Endothelial cell of umbilical vein (primary cell): ENCODE data around the gene SSB. TPM values are rescaled to one million over a fixed set of nuclear protein-coding genes. Genes with fewer than 3 reads are reported as not detected.

Experiments
- BruUV-seq: library from RNA; stranded (reverse); fragments of 400-500 nt; replicated peaks from 2 replicates; lab custom pipeline; 2021; lab: Mats Ljungman, UMichigan
- CTCF ChIA-PET: fragments of 300-600, 350-600 bp; sonication (Branson Sonifier 250); formaldehyde crosslinking; loops from one replicate; lab custom pipeline; 2021; ENCODE audit warnings: antibody characterized with exemption, inconsistent platforms; lab: Charles Lee
- POLR2A ChIA-PET: fragments of 300-600, 350-600 bp; sonication (Branson Sonifier 250); formaldehyde crosslinking; loops from one replicate; lab custom pipeline; 2021; ENCODE audit warnings: antibody characterized with exemption, inconsistent platforms; lab: Charles Lee
- DNase-seq: peaks from one replicate; pipeline ENCODE4 v3.0.0-alpha.2; 2011; ENCODE audit warnings: low read depth, low spot score
- FAIRE-seq: peaks from 2 replicates; lab custom pipeline; 2011; peaks lifted over from hg19 to GRCh38; lab: Jason Lieb, UNC
- H2AFZ ChIP-seq: 2 replicates; pipeline ENCODE4 v1.6.0; 2012; ENCODE audit warnings: low read depth, low read length, control low read depth, inconsistent platforms
- H3K27ac ChIP-seq: 2 replicates; pipeline ENCODE4 v1.5.1; 2011; ENCODE audit warnings: low read depth, mild to moderate bottlenecking, control low read depth, low read length, moderate library complexity; ENCODE audit not compliant: insufficient read depth
- H3K27me3 ChIP-seq, 2 experiments: 2 replicates each; pipeline versions ENCODE4 v1.6.0 to v1.6.1; 2011; ENCODE audit warnings: low read length in 2 of 2, mixed read lengths in 1 of 2; ENCODE audit not compliant: control insufficient read depth in 2 of 2, insufficient read depth in 2 of 2
- H3K36me3 ChIP-seq, 2 experiments: 2 replicates in 1 of 2; 3 replicates in 1 of 2; pipeline ENCODE4 v1.5.1; 2011; ENCODE audit warnings: low read length in 2 of 2, mild to moderate bottlenecking in 1 of 2, moderate library complexity in 1 of 2; ENCODE audit not compliant: control insufficient read depth in 2 of 2, insufficient read depth in 2 of 2; ENCODE audit errors: extremely low read depth in 1 of 2
- H3K4me1 ChIP-seq: 3 replicates; pipeline ENCODE4 v1.5.1; 2011; ENCODE audit warnings: mild to moderate bottlenecking, low read length; ENCODE audit not compliant: control insufficient read depth, insufficient read depth; ENCODE audit errors: extremely low read depth
- H3K4me2 ChIP-seq: 2 replicates; pipeline ENCODE4 v1.6.1; 2011; ENCODE audit warnings: low read length, control low read depth, mixed read lengths; ENCODE audit not compliant: insufficient read depth
- H3K4me3 ChIP-seq, 3 experiments: fragments of 200-600 bp in 1 of 3; sonication (generic), shearing (Covaris generic) in 1 of 3; replicated peaks in 1 of 3; 2 replicates each; pipeline ENCODE4 v1.5.1; 2011 to 2016; ENCODE audit warnings: control low read depth in 3 of 3, low read length in 3 of 3, mild to moderate bottlenecking in 2 of 3, inconsistent platforms in 1 of 3, low read depth in 1 of 3, moderate library complexity in 1 of 3; ENCODE audit not compliant: insufficient read depth in 1 of 3
- H3K79me2 ChIP-seq: 2 replicates; pipeline ENCODE4 v1.6.0; 2012; ENCODE audit warnings: low read length, inconsistent platforms; ENCODE audit not compliant: control insufficient read depth, insufficient read depth
- H3K9ac ChIP-seq: replicated peaks from 2 replicates; pipeline ENCODE3; 2011; ENCODE audit warnings: low read length, control low read depth; ENCODE audit not compliant: insufficient read depth; ENCODE audit errors: extremely low read depth
- H3K9me1 ChIP-seq: replicated peaks from 3 replicates; pipeline ENCODE4 v1.6.0; 2011; ENCODE audit warnings: mild to moderate bottlenecking, low read length; ENCODE audit not compliant: control insufficient read depth, insufficient read depth; ENCODE audit errors: extremely low read depth
- H3K9me3 ChIP-seq: replicated peaks from 2 replicates; pipeline ENCODE4 v1.5.1; 2012; ENCODE audit warnings: low read length, inconsistent platforms; ENCODE audit not compliant: control insufficient read depth, insufficient read depth
- H4K20me1 ChIP-seq: replicated peaks from 2 replicates; pipeline ENCODE3; 2011; ENCODE audit warnings: mild to moderate bottlenecking, low read length; ENCODE audit not compliant: control insufficient read depth, insufficient read depth; ENCODE audit errors: extremely low read depth
- CTCF ChIP-seq, 2 donors: IDR thresholded peaks; 1 replicate in 1 of 2; 2 replicates in 1 of 2; pipeline ENCODE4 v1.5.1; 2011; ENCODE audit warnings: low read length in 2 of 2, mild to moderate bottlenecking in 2 of 2, moderate library complexity in 2 of 2, control low read depth in 1 of 2, inconsistent platforms in 1 of 2, low read depth in 1 of 2; ENCODE audit not compliant: insufficient read depth in 1 of 2; ENCODE audit errors: extremely low read depth in 1 of 2
- EZH2 ChIP-seq: IDR thresholded peaks from 2 replicates; pipeline ENCODE4 v1.6.1; 2012; ENCODE audit warnings: borderline replicate concordance, low read depth, mild to moderate bottlenecking, moderate library complexity, low read length, inconsistent platforms; ENCODE audit not compliant: severe bottlenecking
- FOS ChIP-seq: IDR thresholded peaks from 2 replicates; pipeline ENCODE4 v1.6.1; 2011; ENCODE audit warnings: mild to moderate bottlenecking, low read length, moderate library complexity, borderline replicate concordance; ENCODE audit not compliant: insufficient read depth
- GATA2 ChIP-seq: IDR thresholded peaks from 2 replicates; pipeline ENCODE4 v1.7.0; 2011; ENCODE audit warnings: low read depth, mild to moderate bottlenecking, moderate library complexity, mixed read lengths, low read length; ENCODE audit not compliant: insufficient read length, insufficient read depth
- JUN ChIP-seq: IDR thresholded peaks from 2 replicates; pipeline ENCODE4 v1.6.1; 2011; ENCODE audit warnings: borderline replicate concordance, low read depth; ENCODE audit not compliant: insufficient read length, insufficient read depth
- MAX ChIP-seq: IDR thresholded peaks from 2 replicates; pipeline ENCODE4 v1.6.1; 2011; ENCODE audit not compliant: insufficient read depth, insufficient read length
- MYC ChIP-seq: IDR thresholded peaks from one replicate; pipeline ENCODE4 v1.6.1; 2011; ENCODE audit warnings: mild to moderate bottlenecking, low read depth, low read length
- POLR2A ChIP-seq: IDR thresholded peaks from 2 replicates; pipeline ENCODE4 v1.6.1; 2012; ENCODE audit warnings: low read depth, mild to moderate bottlenecking, control low read depth, low read length
- POLR2AphosphoS5 ChIP-seq: IDR thresholded peaks from 2 replicates; pipeline ENCODE4 v1.6.1; 2012; ENCODE audit warnings: low read depth, mild to moderate bottlenecking, control low read depth, low read length, moderate library complexity; ENCODE audit not compliant: insufficient read depth
- dilution Hi-C: fragments of 300-500 bp; cut with MboI; formaldehyde crosslinking; loops from one replicate; pipeline ENCODE4 v1.15.0; 2019; ENCODE audit warnings: low sequenced_read_pairs; ENCODE audit not compliant: extremely low pct_ligation_motif_present
- intact Hi-C: fragments of 100-400 bp; cut with micrococcal nuclease; formaldehyde crosslinking; loops from one replicate; pipeline ENCODE4 v1.10.0; 2022
- polyA plus RNA-seq, 4 experiments: library from polyadenylated mRNA; depleted of rRNA in 3 of 4; stranded (reverse) in 3 of 4; unstranded in 1 of 4; fragments of >200 nt; gene quantifications; 2 replicates each; pipeline versions ENCODE4 v1.2.1 to v1.2.3, GENCODE V29; 2011 to 2012; ENCODE audit warnings: missing spikeins in 1 of 4
- total RNA-seq: library from RNA; stranded (reverse); gene quantifications from 2 replicates; pipeline ENCODE4 v1.2.3, GENCODE V29; 2021

Gene SSB
- total and polyA plus RNA-seq, 2 donors (not counting 3 experiments of a cell fraction or from before 2014, with no cell fraction given) = 36.1 to 125 TPM

GRCh38 chr2:169782513-169782912 is 16.2 kb upstream of the SSB start:
- Histone ChIP-seq H3K9me1 (no peaks in the 10 kb centered on the region), H3K27ac (no peak overlapping the region), H3K27me3 (no peaks in the 10 kb centered on the region), H3K4me3 (no peak overlapping the region), H2AFZ (no peak overlapping the region), H3K4me1 (no peaks in the 10 kb centered on the region), H3K9ac (no peak overlapping the region), H4K20me1 (no peaks in the 10 kb centered on the region), H3K4me2 (no peak overlapping the region), H3K9me3 (no peaks in the 10 kb centered on the region), H3K79me2 (no peaks in the 10 kb centered on the region), H3K36me3 (no peaks in the 10 kb centered on the region)
- intact Hi-C loops (no loop called here), dilution Hi-C loops (no loop called here)
- FAIRE-seq = no peak
- no TSS peak for BruUV-seq
- TF ChIP-seq EZH2 = no peak
- TF ChIP-seq MAX = no peak
- TF ChIP-seq GATA2 = no peak
- no peak for TF ChIP-seq CTCF (IDR thresholded peaks at IDR 0.05; ENCODE audit: extremely low read depth in 1 of 2, insufficient read depth in 1 of 2, low read depth in 1 of 2, low read length in 2 of 2)
- TF ChIP-seq MYC = no peak
- no peak for TF ChIP-seq FOS
- no peak for TF ChIP-seq JUN
- TF ChIP-seq POLR2A = no peak
- no peak for TF ChIP-seq POLR2AphosphoS5
- ChIA-PET POLR2A (no interaction called here), CTCF (no interaction called here)
- DNase-seq = no peak
